Stimulated activated CD4-positive, alpha-beta T cell treated with anti-CD3 and anti-CD28 coated beads, Interleukin-15, amount 100 ng/mL, for 48 hours (primary cell): Measurements from ENCODE around the gene TEX35.

Source experiments
- DNase-seq, 2 donors: peaks; one replicate each; pipeline ENCODE4 v3.0.0-alpha.2; 2020; ENCODE audit warnings: low read depth in 2 of 2

Gene TEX35

GRCh38 chr1:178512566-178513277, at the start of gene TEX35:
Gene TEX35 (plus strand): TSS chr1:178513109. CDS start chr1:178513189, 80 bp downstream.
- no peak for DNase-seq

GRCh38 chr1:178464141-178464540, 48.8 kb upstream of the TEX35 start:
- no peak for DNase-seq

- no peak for DNase-seq
These were observed 48.3 kb upstream of the TEX35 start for GRCh38 chr1:178464566-178464965.

GRCh38 chr1:178465011-178465410, 47.9 kb upstream of the TEX35 start:
- no peak for DNase-seq

- DNase-seq: no peak
These were observed 45.1 kb upstream of the TEX35 start for GRCh38 chr1:178467837-178468236.

GRCh38 chr1:178470411-178470960, 42.4 kb upstream of the TEX35 start:
- DNase-seq: no peak

GRCh38 chr1:178472531-178472930, 40.4 kb upstream of the TEX35 start:
- DNase-seq: no peak

- no peak for DNase-seq
These were observed 35.5 kb upstream of the TEX35 start for GRCh38 chr1:178477373-178477772.

- DNase-seq: no peak
These were observed 35.1 kb upstream of the TEX35 start for GRCh38 chr1:178477841-178478240.

- DNase-seq: no peak
These were observed 29.5 kb upstream of the TEX35 start for GRCh38 chr1:178483251-178483957.

- DNase-seq: no peak
These were observed 28.1 kb upstream of the TEX35 start for GRCh38 chr1:178484698-178485225.

- no peak for DNase-seq
These were observed 27.3 kb upstream of the TEX35 start for GRCh38 chr1:178485541-178485981.

GRCh38 chr1:178486100-178487069, 26.5 kb upstream of the TEX35 start:
- no peak for DNase-seq

- DNase-seq: no peak
These were observed 25.8 kb upstream of the TEX35 start for GRCh38 chr1:178487070-178487615.

GRCh38 chr1:178488393-178488792, 24.5 kb upstream of the TEX35 start:
- no peak for DNase-seq

- no peak for DNase-seq
These were observed 23.5 kb upstream of the TEX35 start for GRCh38 chr1:178489399-178489798.

GRCh38 chr1:178490136-178490535, 22.8 kb upstream of the TEX35 start:
- DNase-seq: no peak

- no peak for DNase-seq
These were observed 21.9 kb upstream of the TEX35 start for GRCh38 chr1:178490967-178491366.

- no peak for DNase-seq
These were observed 21.2 kb upstream of the TEX35 start for GRCh38 chr1:178491721-178492120.

- no peak for DNase-seq
These were observed 20.6 kb upstream of the TEX35 start for GRCh38 chr1:178492341-178492740.

- no peak for DNase-seq
These were observed 19.6 kb upstream of the TEX35 start for GRCh38 chr1:178493301-178493741.
